Ovary (tissue), 9 donors: ENCODE measurements around the gene SBK2. TPM values are rescaled to one million over a fixed set of nuclear protein-coding genes. Genes with fewer than 3 reads are reported as not detected.

Experiments
- DNase-seq, 5 donors: peaks; one replicate each; pipeline ENCODE4 v3.0.0-alpha.2; 2019 to 2020
- H3K27ac ChIP-seq, 2 donors: fragments of 200-600 bp; one replicate each; pipeline versions ENCODE4 v1.5.1 to v1.8.0; 2019 to 2022
- H3K27me3 ChIP-seq: fragments of 200-600 bp; one replicate; pipeline ENCODE4 v1.8.0; 2022
- H3K36me3 ChIP-seq: fragments of 200-600 bp; sonication (generic); one replicate; pipeline ENCODE4 v1.5.1; 2019
- H3K4me1 ChIP-seq: one replicate; pipeline ENCODE4 v1.8.1; 2013; ENCODE audit warnings: mild to moderate bottlenecking, moderate library complexity; ENCODE audit not compliant: insufficient read depth
- H3K4me3 ChIP-seq: fragments of 200-600 bp; sonication (generic); one replicate; pipeline ENCODE4 v1.5.1; 2017
- H3K9me3 ChIP-seq, 2 donors: fragments of 200-600 bp in 1 of 2; sonication (generic) in 1 of 2; one replicate each; pipeline versions ENCODE4 v1.5.1 to v1.8.1; 2013 to 2019; ENCODE audit warnings: mild to moderate bottlenecking in 1 of 2, moderate library complexity in 1 of 2
- CTCF ChIP-seq, 3 donors: fragments of 450-650 bp in 2 of 3; fragments of 200-600 bp in 1 of 3; IDR thresholded peaks; one replicate each; pipeline versions ENCODE4 v1.5.1 to v1.8.0; 2016 to 2022; ENCODE audit warnings: antibody characterized with exemption in 3 of 3, mild to moderate bottlenecking in 1 of 3
- EP300 ChIP-seq: sonication (generic); formaldehyde crosslinking; IDR thresholded peaks from one replicate; pipeline ENCODE4 v1.6.1; 2017; ENCODE audit warnings: antibody characterized with exemption
- POLR2A ChIP-seq: fragments of 450-650 bp; IDR thresholded peaks from one replicate; pipeline ENCODE4 v1.6.1; 2017; ENCODE audit warnings: antibody characterized with exemption, mild to moderate bottlenecking, moderate library complexity
- WGBS, 3 donors: extraction: QIAGEN DNeasy Blood & Tissue Kit in 1 of 3; methylation state at CpG; one replicate each; pipeline versions ENCODE4 v1.1.5 to v1.1.7; 2013 to 2017; 5-methylcytosine and 5-hydroxymethylcytosine counted together
- intact Hi-C, 4 donors: fragments of 100-400 bp; cut with DNase I; formaldehyde crosslinking; loops; one replicate each; pipeline versions ENCODE4 v1.11.0 to v1.15.1; 2022 to 2023
- polyA plus RNA-seq, 2 donors: library from polyadenylated mRNA; stranded (reverse); fragments of 200-250 nt in 1 of 2; fragments of 350-450 nt in 1 of 2; fragmentation: Illumina TruSeq in 1 of 2; extraction: RNeasy Lipid Tissue Mini Kit (QIAGEN cat#74804) in 1 of 2; gene quantifications; one replicate each; pipeline ENCODE4 v1.2.3, GENCODE V29; 2013 to 2014
- total RNA-seq, 7 donors: library from RNA; depleted of rRNA in 2 of 7; stranded (reverse); fragments of >200 nt in 2 of 7; fragmentation: NEBNext Ultra II Directional in 3 of 7; extraction: Animal tissue kit (Norgen Biotek cat#: 25700) in 3 of 7; gene quantifications; one replicate each; pipeline versions ENCODE4 v1.1.0 to v1.2.4, GENCODE V29; 2016 to 2023
- donor health status: DM: no; HTN: no; CAD: no; lungs with moderate emphysema.
- donor health status: DM: no; HTN: no; CAD: no.
- donor health status: Bipolar disorder and iron deficiency.
- donor health status: DM: yes; HTN: yes; CAD: no.
- donor health status: DM: no; HTN: no; CAD: no.
- donor health status: DM: yes; HTN: yes; CAD: no.

Gene SBK2
- total and polyA plus RNA-seq, 9 donors = 0.20 to 1.0 TPM; not detected in 7

GRCh38 chr19:55550321-55550650, 13.4 kb upstream of the SBK2 start:
- H3K27me3 ChIP-seq = no peaks in the 10 kb centered on the region
- no peak for DNase-seq
- 58 to 62% (median 58%) methylated on average over 7 of the region's 7 CpGs for WGBS, 3 donors
- intact Hi-C loops = no loop called here
- no peaks in the 10 kb centered on the region for H3K9me3 ChIP-seq
- H3K27ac ChIP-seq = no peak overlapping the region
- H3K36me3 ChIP-seq = no peaks in the 10 kb centered on the region
- H3K4me1 ChIP-seq = no peaks in the 10 kb centered on the region
- no peak for TF ChIP-seq CTCF (IDR thresholded peaks at IDR 0.05)
- no peak for TF ChIP-seq EP300
- TF ChIP-seq POLR2A = no peak
- H3K4me3 ChIP-seq = no peak overlapping the region

- TF ChIP-seq EP300 (no peak), POLR2A (no peak), CTCF (IDR thresholded peaks at IDR 0.05) (no peak)
- Histone ChIP-seq H3K36me3 (no peaks in the 10 kb centered on the region), H3K27ac (no peak overlapping the region), H3K9me3 (no peaks in the 10 kb centered on the region), H3K4me3 (no peak overlapping the region), H3K4me1 (no peaks in the 10 kb centered on the region), H3K27me3 (no peaks in the 10 kb centered on the region)
- intact Hi-C loops = no loop called here
- 20 to 25% (median 24%) methylated on average over 35 to 36 of the region's 36 CpGs for WGBS, 3 donors
- DNase-seq = no peak
Observed at GRCh38 chr19:55549500-55550320, 12.8 kb upstream of the SBK2 start.

- Histone ChIP-seq H3K4me3 (no peak overlapping the region), H3K27ac (no peak overlapping the region), H3K9me3 (no peaks in the 10 kb centered on the region), H3K4me1 (no peaks in the 10 kb centered on the region), H3K27me3 (no peaks in the 10 kb centered on the region), H3K36me3 (no peaks in the 10 kb centered on the region)
- intact Hi-C loops = no loop called here
- peak in 4 of 5 donors; percentile 43 to 52 (median 52) for DNase-seq
- 39 to 47% (median 47%) methylated on average over 17 of the region's 17 CpGs for WGBS, 3 donors
- TF ChIP-seq CTCF (IDR thresholded peaks at IDR 0.05) (no peak), EP300 (no peak), POLR2A (no peak)
Observed at GRCh38 chr19:55546822-55547614, 10.1 kb upstream of the SBK2 start.

- no peak overlapping the region for H3K4me3 ChIP-seq
- H3K4me1 ChIP-seq = no peaks in the 10 kb centered on the region
- no peak overlapping the region for H3K27ac ChIP-seq
- H3K9me3 ChIP-seq = no peaks in the 10 kb centered on the region
- intact Hi-C loops = no loop called here
- no peaks in the 10 kb centered on the region for H3K36me3 ChIP-seq
- TF ChIP-seq EP300 (no peak), POLR2A (no peak), CTCF (IDR thresholded peaks at IDR 0.05) (no peak)
- WGBS, 3 donors = 49 to 58% (median 58%) methylated on average over 11 of the region's 11 CpGs
- no peaks in the 10 kb centered on the region for H3K27me3 ChIP-seq
- no peak for DNase-seq
Observed at GRCh38 chr19:55546011-55546410, 9.1 kb upstream of the SBK2 start.
